ENCODE data around the gene ADCY2.

Gene ADCY2

GRCh38 chr5:7395947-7396712 is at the start of gene ADCY2:
ADCY2 (plus strand) TSS chr5:7396138; CDS start chr5:7396297, 159 bp downstream.
- DNase-seq = no peak

- no peak for DNase-seq
These were observed 48.6 kb upstream of the ADCY2 start for GRCh38 chr5:7347377-7347776.

- DNase-seq = no peak
These were observed 47.6 kb upstream of the ADCY2 start for GRCh38 chr5:7348168-7348854.

- no peak for DNase-seq
These were observed 34.3 kb upstream of the ADCY2 start for GRCh38 chr5:7361593-7361992.

- no peak for DNase-seq
These were observed 32.8 kb upstream of the ADCY2 start for GRCh38 chr5:7363067-7363677.

GRCh38 chr5:7364226-7364875 is 31.6 kb upstream of the ADCY2 start:
- no peak for DNase-seq

GRCh38 chr5:7367780-7368179 is 28.2 kb upstream of the ADCY2 start:
- no peak for DNase-seq

- no peak for DNase-seq
These were observed 23.5 kb upstream of the ADCY2 start for GRCh38 chr5:7372399-7372798.

- no peak for DNase-seq
These were observed 21.8 kb upstream of the ADCY2 start for GRCh38 chr5:7374186-7374585.

GRCh38 chr5:7375457-7375856 is 20.5 kb upstream of the ADCY2 start:
- DNase-seq = no peak

- DNase-seq = no peak
These were observed 19.1 kb upstream of the ADCY2 start for GRCh38 chr5:7376871-7377270.

GRCh38 chr5:7377761-7378160 is 18.2 kb upstream of the ADCY2 start:
- no peak for DNase-seq

GRCh38 chr5:7382588-7382987 is 13.3 kb upstream of the ADCY2 start:
- DNase-seq = no peak

- DNase-seq = no peak
These were observed 10.3 kb upstream of the ADCY2 start for GRCh38 chr5:7385681-7386080.

- DNase-seq = no peak
These were observed 7.4 kb upstream of the ADCY2 start for GRCh38 chr5:7388553-7388952.

GRCh38 chr5:7391215-7391614 is 4.7 kb upstream of the ADCY2 start:
- DNase-seq = no peak

GRCh38 chr5:7391814-7392692 is 3.9 kb upstream of the ADCY2 start:
- no peak for DNase-seq

- DNase-seq = no peak
These were observed 3.3 kb upstream of the ADCY2 start for GRCh38 chr5:7392693-7393024.

- DNase-seq = no peak
These were observed 1.8 kb upstream of the ADCY2 start for GRCh38 chr5:7393921-7394799.

GRCh38 chr5:7394889-7395431 is 978 bp upstream of the ADCY2 start:
- DNase-seq = no peak

GRCh38 chr5:7395432-7395946 is 449 bp upstream of the ADCY2 start:
- no peak for DNase-seq
